GM18909 (cell line): Measurements from ENCODE around the gene SPIRE1.

Experiments used
- ATAC-seq: cut with Tn5 transposase; IDR thresholded peaks from one replicate; pipeline ENCODE4 v1.9.1; 2021; ENCODE audit warnings: mild to moderate bottlenecking; ENCODE audit not compliant: unreplicated experiment, poor library complexity

The SPIRE1 gene

GRCh38 chr18:12604445-12605007 is 53.4 kb downstream of the SPIRE1 start:
- ATAC-seq: no peak

GRCh38 chr18:12599966-12600365 is 57.9 kb downstream of the SPIRE1 start:
- ATAC-seq: no peak

- no peak for ATAC-seq
Measured at GRCh38 chr18:12599543-12599942, 58.4 kb downstream of the SPIRE1 start.

GRCh38 chr18:12598181-12598930 is 59.6 kb downstream of the SPIRE1 start:
- ATAC-seq: no peak

GRCh38 chr18:12597760-12598159 is 60.1 kb downstream of the SPIRE1 start:
- ATAC-seq: no peak

- ATAC-seq: no peak
Measured at GRCh38 chr18:12595571-12596255, 62.2 kb downstream of the SPIRE1 start.

GRCh38 chr18:12593866-12594265 is 64.0 kb downstream of the SPIRE1 start:
- ATAC-seq: no peak

- no peak for ATAC-seq
Measured at GRCh38 chr18:12592597-12593127, 65.2 kb downstream of the SPIRE1 start.

- no peak for ATAC-seq
Measured at GRCh38 chr18:12589448-12589847, 68.5 kb downstream of the SPIRE1 start.

- no peak for ATAC-seq
Measured at GRCh38 chr18:12586956-12587355, 71.0 kb downstream of the SPIRE1 start.

- ATAC-seq: no peak
Measured at GRCh38 chr18:12585218-12585617, 72.7 kb downstream of the SPIRE1 start.

- no peak for ATAC-seq
Measured at GRCh38 chr18:12580630-12581342, 77.1 kb downstream of the SPIRE1 start.

- ATAC-seq: no peak
Measured at GRCh38 chr18:12579775-12580174, 78.1 kb downstream of the SPIRE1 start.

GRCh38 chr18:12577848-12578247 is 80.1 kb downstream of the SPIRE1 start:
- ATAC-seq: no peak

GRCh38 chr18:12574494-12575185 is 83.3 kb downstream of the SPIRE1 start:
- ATAC-seq: no peak

- ATAC-seq: no peak
Measured at GRCh38 chr18:12571630-12572029, 86.3 kb downstream of the SPIRE1 start.

- no peak for ATAC-seq
Measured at GRCh38 chr18:12569791-12570190, 88.1 kb downstream of the SPIRE1 start.

- ATAC-seq: no peak
Measured at GRCh38 chr18:12567849-12568248, 90.1 kb downstream of the SPIRE1 start.

GRCh38 chr18:12564861-12565260 is 93.0 kb downstream of the SPIRE1 start:
- no peak for ATAC-seq

- ATAC-seq: no peak
Measured at GRCh38 chr18:12564378-12564777, 93.5 kb downstream of the SPIRE1 start.
